OCI-LY7 (cell line): Measurements from ENCODE around the gene CRHBP.

Experiments used
- CTCF ChIP-seq: fragments of 200-600 bp; sonication (generic); conservative IDR thresholded peaks from 2 replicates; pipeline ENCODE4 v1.5.1; 2014; ENCODE audit warnings: mild to moderate bottlenecking, antibody characterized with exemption, low read length, moderate library complexity, mixed read lengths
- EZH2phosphoT487 ChIP-seq: fragments of 200-600 bp; sonication (generic); IDR thresholded peaks from 2 replicates; pipeline ENCODE4 v1.6.1; 2018; ENCODE audit warnings: low read depth, borderline replicate concordance, mild to moderate bottlenecking, mixed run types, antibody characterized with exemption, low read length, moderate library complexity, mixed read lengths

- no peak for TF ChIP-seq CTCF
- no peak for TF ChIP-seq EZH2phosphoT487
Measured at GRCh38 chr5:76946090-76946489, 6.8 kb upstream of the CRHBP start.
